HG03342 (cell line): ENCODE data around the gene SH3PXD2A.
"Not testable (repeated sequence)": the region's sequence is repeated elsewhere in the genome, so short reads cannot be mapped to it uniquely, and the experiment has no call there.

ENCODE experiments used
- ATAC-seq: cut with Tn5 transposase; IDR thresholded peaks from one replicate; pipeline ENCODE4 v1.9.1; 2021; ENCODE audit warnings: mild to moderate bottlenecking, moderate library complexity; ENCODE audit not compliant: unreplicated experiment

SH3PXD2A gene

DNA sequence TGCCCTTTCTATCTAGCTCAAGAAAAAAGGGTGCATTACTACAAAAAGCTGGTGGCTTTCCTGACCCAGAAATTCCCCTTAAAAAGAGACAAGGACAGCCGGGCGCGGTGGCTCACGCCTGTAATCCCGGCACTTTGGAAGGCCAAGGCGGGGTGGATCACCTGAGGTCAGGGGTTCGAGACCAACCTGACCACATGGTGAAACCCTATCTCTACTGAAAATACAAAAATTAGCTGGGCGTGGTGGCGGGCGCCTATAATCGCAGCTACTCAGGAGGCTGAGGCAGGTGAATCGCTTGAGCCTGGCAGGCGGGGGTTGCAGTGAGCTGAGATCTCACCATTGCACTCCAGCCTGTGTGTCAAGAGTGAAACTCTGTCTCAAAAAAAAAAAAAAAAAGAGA is 82.5 kb downstream of the SH3PXD2A start:
- not testable (repeated sequence) for ATAC-seq

DNA sequence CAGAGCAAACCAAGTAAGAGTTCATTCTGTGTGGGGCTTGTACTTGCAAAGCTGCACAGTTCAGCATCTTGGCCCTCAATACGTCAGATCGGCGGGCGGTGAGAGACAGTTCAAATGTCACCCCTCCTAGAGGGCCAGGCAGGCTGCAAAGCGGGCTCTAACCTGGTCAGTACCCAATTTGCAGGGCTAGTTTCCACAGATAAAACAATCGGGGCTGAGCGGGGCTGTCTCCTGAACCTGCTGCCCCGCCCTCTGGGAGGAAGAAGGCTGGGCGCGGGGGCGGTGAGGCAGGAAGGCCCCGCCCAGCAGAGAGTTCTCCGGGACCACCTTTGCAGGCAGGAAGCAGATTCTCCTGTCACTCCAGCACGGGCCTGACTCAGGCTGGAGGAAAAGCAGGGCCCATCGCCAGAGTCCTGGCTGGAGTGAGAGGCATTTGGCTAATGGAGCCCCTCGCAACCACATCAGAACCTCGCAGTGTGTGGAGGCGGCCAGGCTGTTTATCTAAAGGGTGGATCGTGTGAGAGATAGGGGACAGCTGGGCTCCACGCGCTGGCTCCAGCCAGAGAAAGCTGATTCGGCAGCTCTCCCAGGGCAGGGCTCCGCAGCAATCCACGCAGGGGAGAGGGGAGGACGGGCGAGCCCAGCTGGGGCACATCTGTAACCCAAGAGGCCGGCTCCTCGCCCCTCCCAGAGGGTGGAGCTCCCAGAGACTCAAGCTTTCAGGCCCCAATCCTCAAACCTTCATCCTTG is 83.1 kb downstream of the SH3PXD2A start:
- peak; percentile 67 for ATAC-seq

DNA sequence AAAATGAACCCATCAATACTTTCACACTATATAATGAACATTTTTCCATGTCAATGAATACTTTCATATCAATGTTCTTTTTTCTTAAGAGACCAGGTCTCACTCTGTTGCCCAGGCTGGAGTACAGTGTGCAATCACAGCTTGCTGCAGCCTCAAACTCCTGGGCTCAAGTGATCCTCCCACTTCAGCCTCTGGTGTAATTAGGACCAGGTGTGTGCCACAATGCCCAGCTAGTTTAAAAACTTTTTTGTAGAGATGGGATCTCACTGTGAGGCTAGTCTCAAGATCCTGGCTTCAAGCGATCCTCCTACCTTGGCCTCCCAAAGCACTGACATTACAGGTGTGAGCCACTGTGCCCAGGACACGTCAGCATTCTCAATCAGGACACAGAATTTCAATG is 85.2 kb downstream of the SH3PXD2A start:
- ATAC-seq, result no peak

DNA sequence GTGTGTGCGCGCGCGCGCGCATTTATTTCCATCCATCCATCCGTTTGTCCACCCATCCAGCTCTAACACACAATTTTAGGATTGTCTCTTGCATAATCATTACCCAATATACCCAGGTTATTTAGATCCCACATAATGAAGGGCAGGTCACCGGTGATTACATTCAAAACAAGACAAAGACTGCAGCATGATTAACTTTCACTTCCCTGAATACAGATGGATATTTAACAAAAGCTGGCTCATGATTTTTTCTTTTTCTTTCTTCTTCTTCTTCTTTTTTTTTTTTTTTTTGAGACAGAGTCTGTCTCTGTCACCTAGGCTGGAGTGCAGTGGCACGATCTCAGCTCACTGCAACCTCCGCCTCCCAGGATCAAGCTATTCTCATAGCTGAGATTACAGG is 86.2 kb downstream of the SH3PXD2A start:
- ATAC-seq, result no peak

DNA sequence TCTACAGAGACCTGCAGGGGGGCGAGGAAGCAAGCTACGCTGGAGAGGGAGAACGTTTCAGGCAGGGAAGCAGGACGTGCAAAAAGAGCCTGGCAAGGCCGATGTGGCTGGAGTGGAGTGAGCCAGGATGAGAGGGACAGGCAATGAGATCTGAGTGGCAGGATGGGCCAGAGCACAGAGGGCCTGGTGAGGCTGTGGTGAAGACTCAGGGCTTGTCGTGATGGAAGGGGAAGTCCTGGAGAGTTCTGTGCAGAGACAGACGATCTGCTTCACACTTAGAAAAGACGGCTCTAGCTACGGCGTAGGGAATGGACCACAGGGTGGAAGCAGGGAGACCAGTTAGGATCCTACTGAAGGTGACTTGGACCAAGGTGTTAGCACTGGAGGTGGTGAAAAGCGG is 87.0 kb downstream of the SH3PXD2A start:
- ATAC-seq, result no peak

DNA sequence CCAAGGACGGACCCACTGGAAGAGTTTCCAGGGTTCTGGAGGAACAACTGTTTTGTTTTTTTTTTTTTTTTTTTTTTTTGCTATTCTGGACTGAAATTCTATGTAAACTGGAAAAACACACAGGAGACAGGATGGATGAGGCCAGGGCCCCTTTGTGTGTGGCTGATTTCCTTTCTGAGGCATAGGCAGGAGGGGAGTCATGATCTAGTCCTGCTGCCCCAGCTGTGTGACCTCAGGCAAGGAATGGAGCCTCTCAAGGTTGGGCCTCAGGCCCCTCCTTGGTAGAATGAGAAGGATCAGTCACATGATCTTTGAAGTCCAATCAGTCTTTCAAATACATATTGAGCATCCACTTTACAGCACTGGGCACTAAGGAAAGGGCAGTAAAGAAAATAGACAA is 87.6 kb downstream of the SH3PXD2A start:
- no peak for ATAC-seq

DNA sequence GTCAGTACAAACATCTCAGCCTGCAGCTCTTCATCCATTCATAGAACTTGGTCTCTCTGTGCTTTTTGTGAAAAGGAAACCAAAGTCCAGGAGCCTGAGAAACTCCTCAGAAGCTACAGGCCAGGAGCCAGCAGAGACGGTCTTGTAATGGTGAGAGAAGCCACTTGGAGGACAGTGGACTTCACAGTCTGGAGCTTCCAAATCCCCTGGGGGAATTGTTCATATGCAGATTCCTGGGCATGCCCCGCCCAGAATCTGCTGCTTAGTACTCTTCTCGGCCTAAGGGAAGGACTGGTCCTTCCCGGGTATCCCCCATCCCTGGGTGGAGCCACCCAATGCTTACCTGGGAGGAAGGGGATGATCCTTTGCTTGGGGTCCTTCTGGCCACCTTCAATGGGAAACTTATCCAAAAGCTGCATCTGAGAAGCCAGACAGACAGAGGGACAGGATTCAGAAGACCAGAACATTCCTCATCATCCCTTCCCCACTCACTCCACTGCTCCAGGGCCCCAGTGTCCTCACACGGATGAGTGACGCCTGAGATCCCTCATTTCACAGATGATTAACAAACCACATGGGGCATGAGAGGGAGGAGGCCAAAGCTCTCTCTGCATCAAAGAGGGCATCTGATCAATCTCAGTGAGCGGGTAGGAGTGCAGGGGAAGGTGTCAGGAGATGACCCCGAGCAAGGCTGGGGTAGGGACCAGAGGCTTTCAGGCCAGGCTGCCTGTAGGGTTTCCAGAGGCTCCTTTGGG is 88.4 kb downstream of the SH3PXD2A start:
- ATAC-seq, result no peak

DNA sequence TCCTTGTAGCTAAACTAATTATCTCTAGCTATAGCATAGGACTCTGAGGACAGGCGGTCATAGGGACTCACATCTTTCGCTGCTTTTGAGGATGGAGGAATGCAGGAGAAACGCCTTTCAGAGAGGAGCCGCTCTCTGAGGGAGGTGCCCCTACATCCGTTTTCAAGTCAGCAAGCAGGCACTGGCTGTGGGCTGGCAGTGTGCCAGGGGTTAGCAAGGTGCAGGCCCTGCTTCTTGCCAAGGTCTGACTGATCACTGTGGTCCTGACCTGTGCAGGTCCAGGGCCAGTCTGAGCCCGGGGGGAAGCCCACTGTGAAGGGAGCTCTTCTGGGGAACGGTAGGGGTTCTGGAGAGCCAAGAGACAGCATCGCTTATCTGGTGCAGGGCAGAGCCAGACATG is 89.4 kb downstream of the SH3PXD2A start:
- ATAC-seq, result no peak

DNA sequence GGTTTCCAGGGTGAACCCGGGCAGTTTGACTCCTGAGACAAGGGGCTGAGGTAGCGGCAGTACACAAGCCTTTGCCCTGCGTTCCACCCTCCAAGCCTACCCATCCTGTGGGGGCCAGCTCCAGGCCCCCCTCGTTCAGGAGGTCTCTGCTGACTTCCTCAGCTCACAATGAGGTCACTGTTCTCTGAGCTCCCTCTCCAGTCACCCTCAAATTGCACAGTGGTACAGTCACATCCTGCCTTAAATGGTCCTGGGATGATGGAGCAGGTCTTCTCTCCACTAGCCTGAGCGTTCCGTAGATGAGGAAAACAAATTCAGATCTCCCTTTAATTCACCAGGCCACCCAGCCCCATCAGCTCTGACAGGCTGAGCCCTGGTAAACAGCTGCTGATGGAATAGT is 90.2 kb downstream of the SH3PXD2A start:
- no peak for ATAC-seq

DNA sequence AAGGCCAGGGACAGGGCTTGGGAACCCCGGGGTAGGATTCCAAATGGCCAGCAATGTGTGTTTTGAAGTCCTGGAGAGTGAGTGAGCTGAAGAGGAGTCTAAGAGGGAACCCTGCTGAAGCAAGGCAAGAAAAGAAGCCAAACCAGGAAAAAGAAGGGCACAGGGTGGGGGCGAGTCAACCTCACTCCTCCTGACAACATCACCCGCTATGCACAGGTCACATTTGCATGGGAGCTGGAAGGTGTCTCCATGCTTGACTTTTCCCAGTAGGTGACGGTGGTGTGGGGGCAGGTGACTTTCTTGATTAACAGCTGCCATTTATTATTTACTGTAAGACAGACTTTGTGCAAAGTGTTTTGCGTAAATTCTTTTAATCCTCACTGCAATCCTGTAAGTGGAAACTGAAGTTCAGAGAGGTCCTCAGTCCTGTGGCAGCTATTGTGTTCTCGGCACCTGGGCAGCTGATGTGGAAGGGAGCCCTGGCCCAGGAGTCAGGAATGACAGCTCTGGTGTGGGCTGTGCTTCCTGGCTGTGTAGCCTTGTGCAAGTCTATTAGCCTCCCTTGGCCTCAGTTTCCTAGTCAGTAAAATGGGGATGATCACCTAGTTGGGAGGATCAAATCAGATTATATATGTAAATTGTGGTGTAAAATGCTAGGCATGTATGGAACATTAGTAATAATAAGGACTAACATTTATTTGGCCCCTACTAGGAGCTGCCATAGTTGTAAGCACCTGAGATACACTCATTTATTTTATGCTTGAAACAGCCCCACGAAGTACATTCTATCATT is 90.9 kb downstream of the SH3PXD2A start:
- ATAC-seq, result no peak

DNA sequence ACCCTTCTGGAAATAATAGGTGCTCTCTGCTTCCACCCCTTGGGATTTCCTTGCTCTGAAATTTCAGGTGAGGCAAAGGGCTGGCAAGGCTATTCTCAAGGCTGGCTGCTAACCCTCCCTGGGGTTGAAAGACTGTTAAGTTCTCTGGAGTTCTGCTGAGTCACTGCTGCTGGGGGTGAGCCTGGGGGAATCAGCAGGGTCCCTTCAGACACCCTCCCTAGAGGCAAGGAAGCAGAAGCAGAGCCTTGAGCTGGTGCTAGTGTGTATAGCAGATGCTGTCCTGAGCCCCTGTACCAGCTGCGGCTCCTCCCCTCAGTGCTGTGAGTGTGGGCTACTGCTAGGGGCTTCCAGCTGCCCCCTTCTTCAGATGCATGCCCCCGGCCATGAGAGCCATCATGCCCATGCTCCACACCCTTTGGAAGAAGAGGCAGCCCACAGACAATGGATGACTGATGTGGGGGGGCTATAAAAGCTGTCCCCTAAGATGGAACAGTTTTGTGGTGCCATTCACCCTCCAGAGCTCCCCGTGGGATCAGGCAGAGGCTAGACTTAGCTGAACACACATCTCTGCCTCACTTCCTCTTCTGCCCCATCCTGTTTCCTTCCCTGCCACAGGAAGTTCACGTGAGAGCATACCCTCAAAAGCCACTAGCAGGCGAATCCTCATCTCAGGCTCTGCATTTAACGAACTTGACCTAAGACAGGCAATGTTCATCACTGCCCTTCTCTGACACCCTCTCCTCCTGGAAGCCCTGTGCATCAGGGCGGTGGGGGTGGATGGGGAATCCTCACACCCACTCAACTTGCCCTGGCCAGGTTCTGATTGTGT is 91.8 kb downstream of the SH3PXD2A start:
- ATAC-seq, result peak; percentile 45

DNA sequence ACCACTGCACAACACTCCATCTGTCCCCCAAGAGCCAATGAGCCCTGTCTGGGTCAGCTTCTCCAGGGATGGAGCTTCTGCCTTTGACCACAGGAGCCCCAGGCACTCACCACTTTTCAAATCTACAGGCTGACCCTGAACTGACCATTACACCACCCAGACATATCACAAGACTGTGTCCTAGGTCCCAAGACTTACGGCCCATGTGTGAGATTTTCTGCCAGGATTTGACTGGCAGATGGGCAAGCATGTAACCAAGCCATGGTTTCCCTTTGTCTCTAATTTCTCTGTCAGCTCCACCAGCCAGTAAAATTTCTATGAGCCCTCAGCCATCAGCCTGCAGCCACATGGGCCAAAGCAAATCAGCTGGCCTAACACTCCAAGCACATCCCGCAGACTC is 92.5 kb downstream of the SH3PXD2A start:
- ATAC-seq, result no peak

DNA sequence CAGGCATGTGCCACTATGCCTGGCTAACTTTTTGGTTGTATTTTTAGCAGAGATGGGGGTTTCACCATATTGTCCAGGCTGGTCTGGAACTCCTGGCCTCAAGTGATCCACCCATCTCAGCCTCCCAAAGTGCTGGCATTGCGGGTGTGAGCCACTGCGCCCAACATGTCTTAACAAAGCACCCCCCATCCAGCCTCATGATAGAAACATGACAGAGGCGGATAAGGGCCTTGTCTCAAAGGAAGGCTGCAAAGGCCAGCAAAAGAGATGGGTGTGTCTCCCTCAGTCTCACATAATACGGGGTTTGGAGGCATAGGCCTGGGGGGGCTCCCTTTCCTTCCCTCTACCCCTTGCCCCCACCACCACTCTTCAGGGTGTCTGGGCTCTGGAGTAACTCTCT is 93.2 kb downstream of the SH3PXD2A start:
- ATAC-seq, result no peak

DNA sequence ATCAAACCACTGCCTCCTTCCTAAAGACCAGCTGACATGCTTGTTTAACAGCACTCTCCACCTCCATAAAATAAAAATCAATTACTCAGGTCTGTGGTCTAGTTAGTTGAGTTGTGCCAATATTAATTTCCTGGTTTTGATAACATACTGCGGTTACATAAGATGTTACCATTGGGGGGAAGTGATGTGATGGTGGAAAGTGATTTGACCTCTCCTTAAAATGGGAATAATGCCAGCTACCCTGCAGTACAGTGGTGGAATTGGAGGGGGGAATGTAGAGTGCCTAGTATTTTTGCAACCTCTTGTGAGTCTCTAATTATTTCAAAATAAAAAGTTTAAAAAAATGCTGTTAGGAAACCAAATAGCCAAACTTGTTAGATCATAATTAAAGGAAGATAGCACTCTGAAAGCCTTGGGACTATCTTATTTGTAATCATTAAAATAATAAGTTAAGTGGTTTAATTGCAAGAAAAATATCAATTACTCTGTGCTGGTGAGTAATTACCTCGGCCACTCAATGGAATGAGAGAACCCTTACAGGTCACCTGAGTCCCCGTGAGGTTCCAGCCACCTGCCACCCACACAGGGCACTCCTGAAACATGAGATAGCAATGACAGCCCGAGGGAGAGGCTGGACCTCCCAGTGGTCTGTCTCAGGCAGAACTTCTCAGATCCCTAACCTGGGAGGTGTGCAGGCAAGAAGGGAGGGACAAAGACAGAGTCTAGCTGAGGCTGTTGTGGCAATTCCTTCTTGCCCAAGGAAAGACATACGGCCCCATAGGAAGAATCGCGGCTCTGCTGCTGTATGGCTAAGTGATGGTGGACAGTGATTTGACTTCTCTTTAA is 94.1 kb downstream of the SH3PXD2A start:
- ATAC-seq, result no peak

DNA sequence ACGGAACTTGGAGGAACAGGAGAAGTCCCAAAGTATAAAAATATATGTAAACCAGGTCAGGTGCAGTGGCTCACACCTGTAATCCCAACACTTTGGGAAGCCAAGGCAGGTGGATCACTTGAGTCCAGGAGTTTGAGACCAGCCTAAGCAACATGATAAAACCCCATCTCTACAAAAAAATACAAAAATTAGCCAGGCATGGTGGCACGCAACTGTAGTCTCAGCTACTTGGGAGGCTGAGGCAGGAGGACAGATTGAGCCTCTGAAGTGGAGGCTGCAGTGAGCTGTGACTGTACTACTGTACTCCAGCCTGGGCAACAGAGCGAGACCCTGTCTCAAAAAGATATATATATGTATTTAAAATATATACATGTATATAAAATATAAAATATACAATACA is 95.1 kb downstream of the SH3PXD2A start:
- not testable (repeated sequence) for ATAC-seq

DNA sequence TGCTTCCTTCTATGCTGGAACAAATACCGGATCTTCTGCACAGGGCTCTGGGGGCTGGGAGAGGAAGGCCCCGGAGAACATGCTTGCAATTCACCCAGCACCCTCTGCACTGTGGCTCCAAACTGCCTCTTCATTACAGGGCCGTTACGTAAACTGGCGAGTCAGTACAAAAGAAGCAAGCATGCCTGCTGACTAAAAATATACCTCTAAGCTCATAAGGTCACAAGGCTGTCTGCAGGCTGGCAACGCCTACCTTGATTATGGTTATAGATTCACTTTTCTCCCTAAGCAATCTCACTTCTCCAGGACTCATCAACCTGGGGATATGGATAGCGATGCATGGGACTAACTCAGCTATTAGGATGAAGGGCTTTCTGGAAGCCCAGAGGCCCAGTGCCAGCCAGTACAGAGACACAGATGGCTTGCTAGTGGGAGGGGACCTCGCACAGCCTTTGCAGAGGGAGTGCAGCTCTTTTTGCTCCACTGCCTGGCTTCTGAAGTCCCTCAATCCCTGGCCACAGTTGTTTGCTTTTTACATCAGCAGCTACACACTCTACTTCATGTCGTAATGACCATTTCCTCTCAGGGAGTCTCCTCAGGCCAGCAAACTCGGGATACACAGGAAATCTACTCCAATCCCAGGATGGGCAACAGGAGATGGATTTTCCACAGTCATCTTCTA is 96.1 kb downstream of the SH3PXD2A start:
- peak; percentile 46 for ATAC-seq

DNA sequence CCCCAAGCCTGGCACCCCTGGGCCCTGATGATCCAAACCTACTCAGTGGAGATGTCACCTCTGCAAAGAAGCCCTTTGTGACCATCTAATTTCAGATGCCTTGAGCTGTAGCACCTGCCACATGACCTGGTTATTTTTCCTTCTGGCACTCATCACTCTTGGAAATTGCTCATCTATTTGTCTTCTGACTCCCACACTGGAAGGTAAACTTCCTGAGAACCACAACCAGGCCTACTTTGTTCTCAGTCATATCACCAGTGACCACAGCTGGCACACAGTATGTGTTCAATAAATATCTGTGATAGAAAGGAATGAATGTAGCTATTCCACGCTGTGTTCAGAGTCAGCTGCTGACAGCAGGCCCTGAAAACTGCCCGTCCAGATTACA is 97.1 kb downstream of the SH3PXD2A start:
- ATAC-seq, result no peak

DNA sequence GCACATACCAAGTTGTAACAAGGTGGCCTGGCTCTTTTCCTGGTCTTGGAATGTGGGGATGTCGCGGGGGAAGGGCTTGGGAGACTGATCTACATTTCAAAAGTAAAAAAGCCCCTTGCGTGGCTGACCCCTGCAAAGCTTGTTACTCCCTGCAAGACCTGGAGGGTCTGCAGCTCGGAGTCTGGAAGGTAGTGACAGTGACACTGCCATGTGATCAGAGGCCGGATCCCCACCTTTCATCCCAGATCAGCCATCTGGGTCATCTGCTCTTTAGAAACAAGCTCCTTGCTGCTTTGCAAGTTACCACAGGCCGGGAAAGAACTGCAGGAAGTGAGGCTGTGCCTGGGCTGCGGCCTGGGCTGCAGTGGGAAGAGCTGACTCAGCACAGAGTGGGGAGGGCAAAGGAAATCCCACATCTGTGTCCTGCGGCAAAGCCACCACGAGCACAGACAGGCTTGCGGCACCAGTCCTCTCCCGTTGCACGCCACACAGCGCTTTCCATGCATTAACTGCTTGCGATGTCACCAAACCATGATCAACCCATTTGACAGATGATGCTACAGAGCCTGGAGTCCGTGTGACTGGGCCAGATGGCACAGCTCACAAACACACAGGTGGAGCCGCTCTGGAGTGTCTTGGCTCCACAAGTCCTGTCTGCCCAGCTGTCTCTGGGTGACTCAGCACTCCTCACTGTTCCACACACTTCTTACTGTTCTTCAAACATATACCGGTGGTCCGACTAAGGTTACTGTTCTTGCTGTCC is 97.7 kb downstream of the SH3PXD2A start:
- ATAC-seq, result no peak
